MM.1S (cell line): ENCODE results near the gene NPY4R2.
"Not testable (repeated sequence)": the region's sequence is repeated elsewhere in the genome, so short reads cannot be mapped to it uniquely, and the experiment has no call there.

Experiments used
- CTCF ChIP-seq: fragments of 300-600 bp; sonication (generic); IDR thresholded peaks from 2 replicates; pipeline ENCODE4 v1.5.1; 2016; ENCODE audit warnings: antibody characterized with exemption, low read length, mixed read lengths
- EZH2 ChIP-seq: fragments of 300-600 bp; sonication (generic); optimal IDR thresholded peaks from 2 replicates; pipeline ENCODE3; 2017; ENCODE audit warnings: low read depth, mild to moderate bottlenecking, antibody characterized with exemption, low read length, mixed read lengths

DNA sequence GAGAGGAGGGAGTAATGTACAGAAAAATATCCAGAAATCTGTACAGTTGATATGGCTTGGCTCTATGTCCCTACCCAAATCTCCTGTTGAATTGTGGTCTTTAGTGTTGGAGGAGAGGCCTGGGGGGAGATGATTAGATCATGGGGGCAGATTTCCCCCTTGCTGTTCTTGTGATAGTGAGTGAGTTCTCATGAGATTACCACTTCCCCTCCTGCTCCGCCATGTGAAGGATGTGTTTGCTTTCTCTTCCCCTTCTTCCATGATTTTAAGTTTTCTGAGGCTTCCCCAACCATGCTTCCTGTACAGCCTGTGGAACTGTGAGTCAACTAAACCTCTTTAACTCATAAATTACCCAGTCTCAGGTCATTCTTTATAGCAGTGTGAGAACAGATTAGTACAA lies 29.0 kb downstream of the NPY4R2 start:
- not testable (repeated sequence) for TF ChIP-seq CTCF, EZH2
